ENCODE data around the gene CPNE2.

CPNE2 gene

GRCh38 chr16:57127037-57127763 is 34.8 kb downstream of the CPNE2 start:
- no peak for DNase-seq

- no peak for DNase-seq
Observed at GRCh38 chr16:57127836-57128235, 35.5 kb downstream of the CPNE2 start.

- DNase-seq: no peak
Observed at GRCh38 chr16:57128771-57129389, 36.5 kb downstream of the CPNE2 start.

- no peak for DNase-seq
Observed at GRCh38 chr16:57130950-57131321, 38.6 kb downstream of the CPNE2 start.

GRCh38 chr16:57131351-57131970 is 39.1 kb downstream of the CPNE2 start:
- no peak for DNase-seq

- DNase-seq: no peak
Observed at GRCh38 chr16:57132470-57132869, 40.1 kb downstream of the CPNE2 start.

GRCh38 chr16:57133031-57133430 is 40.6 kb downstream of the CPNE2 start:
- DNase-seq: no peak

GRCh38 chr16:57133886-57134285 is 41.5 kb downstream of the CPNE2 start:
- no peak for DNase-seq

GRCh38 chr16:57134982-57135381 is 42.6 kb downstream of the CPNE2 start:
- peak; percentile 60 for DNase-seq

GRCh38 chr16:57137043-57137442 is 44.7 kb downstream of the CPNE2 start:
- DNase-seq: no peak

- DNase-seq: no peak
Observed at GRCh38 chr16:57137566-57138273, 45.3 kb downstream of the CPNE2 start.

GRCh38 chr16:57138281-57138935 is 46.0 kb downstream of the CPNE2 start:
- no peak for DNase-seq

GRCh38 chr16:57140931-57141668 is 48.7 kb downstream of the CPNE2 start:
- no peak for DNase-seq

GRCh38 chr16:57141822-57142631 is 49.6 kb downstream of the CPNE2 start:
- no peak for DNase-seq

GRCh38 chr16:57143149-57143921 is 51.0 kb downstream of the CPNE2 start:
- no peak for DNase-seq

GRCh38 chr16:57144027-57144426 is 51.6 kb downstream of the CPNE2 start:
- no peak for DNase-seq

- DNase-seq: no peak
Observed at GRCh38 chr16:57145046-57146021, 53.0 kb downstream of the CPNE2 start.

- no peak for DNase-seq
Observed at GRCh38 chr16:57146040-57146647, 53.8 kb downstream of the CPNE2 start.

- DNase-seq: no peak
Observed at GRCh38 chr16:57146735-57147134, 54.4 kb downstream of the CPNE2 start.
